Fibroblast of lung (primary cell): ENCODE measurements around the gene ADGRD1. TPM values are rescaled to one million over a fixed set of nuclear protein-coding genes. Genes with fewer than 3 reads are reported as not detected.

Experiments
- DNase-seq, 2 donors: peaks; one replicate each; pipeline versions ENCODE4 v3.0.0 to v3.0.0-alpha.2; 2010; ENCODE audit warnings: low read depth in 2 of 2
- H2AFZ ChIP-seq: 2 replicates; pipeline ENCODE4 v1.5.1; 2012; ENCODE audit warnings: low read length, control low read depth, inconsistent platforms
- H3K27ac ChIP-seq: 2 replicates; pipeline ENCODE4 v1.5.1; 2011; ENCODE audit warnings: low read length, control low read depth; ENCODE audit not compliant: insufficient read depth
- H3K27me3 ChIP-seq: 2 replicates; pipeline ENCODE4 v1.5.1; 2011; ENCODE audit warnings: mild to moderate bottlenecking, low read length; ENCODE audit not compliant: control insufficient read depth, insufficient read depth
- H3K36me3 ChIP-seq: 2 replicates; pipeline ENCODE4 v1.5.1; 2011; ENCODE audit warnings: low read length; ENCODE audit not compliant: control insufficient read depth, insufficient read depth
- H3K4me1 ChIP-seq: 2 replicates; pipeline ENCODE4 v1.5.1; 2011; ENCODE audit warnings: low read length; ENCODE audit not compliant: control insufficient read depth, insufficient read depth; ENCODE audit errors: extremely low read depth
- H3K4me2 ChIP-seq: 2 replicates; pipeline ENCODE4 v1.5.1; 2011; ENCODE audit warnings: low read length, control low read depth; ENCODE audit not compliant: insufficient read depth; ENCODE audit errors: extremely low read depth
- H3K4me3 ChIP-seq, 4 experiments: fragments of 200-600 bp in 1 of 4; sonication (generic) in 1 of 4; replicated peaks in 1 of 4; 2 replicates each; pipeline ENCODE4 v1.5.1; 2011 to 2016; ENCODE audit warnings: low read length in 4 of 4, low read depth in 3 of 4, mild to moderate bottlenecking in 3 of 4, control low read depth in 2 of 4, inconsistent platforms in 1 of 4, mixed read lengths in 1 of 4; ENCODE audit not compliant: insufficient read depth in 1 of 4; ENCODE audit errors: control extremely low read depth in 1 of 4
- H3K79me2 ChIP-seq: 2 replicates; pipeline ENCODE4 v1.5.1; 2012; ENCODE audit warnings: mild to moderate bottlenecking, low read length, inconsistent platforms; ENCODE audit not compliant: control insufficient read depth, insufficient read depth
- H3K9ac ChIP-seq: 2 replicates; pipeline ENCODE4 v1.5.1; 2011; ENCODE audit warnings: mild to moderate bottlenecking, low read length, control low read depth; ENCODE audit not compliant: insufficient read depth
- H3K9me3 ChIP-seq: 2 replicates; pipeline ENCODE4 v1.5.1; 2012; ENCODE audit warnings: low read depth, low read length; ENCODE audit not compliant: control insufficient read depth, insufficient read depth
- H4K20me1 ChIP-seq: 2 replicates; pipeline ENCODE4 v1.5.1; 2011; ENCODE audit warnings: low read length; ENCODE audit not compliant: control insufficient read depth, insufficient read depth; ENCODE audit errors: extremely low read depth
- EZH2 ChIP-seq: IDR thresholded peaks from 2 replicates; pipeline ENCODE4 v1.5.1; 2012; ENCODE audit warnings: low read length, control low read depth, mild to moderate bottlenecking; ENCODE audit errors: missing control alignments
- polyA plus RNA-seq, 2 donors: library from polyadenylated mRNA; depleted of rRNA in 1 of 2; stranded (reverse) in 1 of 2; unstranded in 1 of 2; fragments of >200 nt; gene quantifications; 2 replicates each; pipeline ENCODE4 v1.2.1, GENCODE V29; 2011 to 2012; ENCODE audit warnings: missing spikeins in 1 of 2
- total RNA-seq: library from RNA; depleted of rRNA; stranded (reverse); fragments of >200 nt; gene quantifications from 2 replicates; pipeline ENCODE4 v1.2.1, GENCODE V29; 2014
- TF ChIP-seq, protein P1 (sequence below), 2 donors: IDR thresholded peaks in 1 of 2; conservative IDR thresholded peaks in 1 of 2; 1 replicate in 1 of 2; 2 replicates in 1 of 2; pipeline ENCODE4 v1.5.1; 2011 to 2012; ENCODE audit warnings: low read length in 2 of 2, control low read depth in 1 of 2, inconsistent platforms in 1 of 2, low read depth in 1 of 2, mild to moderate bottlenecking in 1 of 2

Gene ADGRD1
- total and polyA plus RNA-seq, 2 donors (not counting 1 experiment from before 2014, with no cell fraction given) = 7.3 to 11.6 TPM

DNA sequence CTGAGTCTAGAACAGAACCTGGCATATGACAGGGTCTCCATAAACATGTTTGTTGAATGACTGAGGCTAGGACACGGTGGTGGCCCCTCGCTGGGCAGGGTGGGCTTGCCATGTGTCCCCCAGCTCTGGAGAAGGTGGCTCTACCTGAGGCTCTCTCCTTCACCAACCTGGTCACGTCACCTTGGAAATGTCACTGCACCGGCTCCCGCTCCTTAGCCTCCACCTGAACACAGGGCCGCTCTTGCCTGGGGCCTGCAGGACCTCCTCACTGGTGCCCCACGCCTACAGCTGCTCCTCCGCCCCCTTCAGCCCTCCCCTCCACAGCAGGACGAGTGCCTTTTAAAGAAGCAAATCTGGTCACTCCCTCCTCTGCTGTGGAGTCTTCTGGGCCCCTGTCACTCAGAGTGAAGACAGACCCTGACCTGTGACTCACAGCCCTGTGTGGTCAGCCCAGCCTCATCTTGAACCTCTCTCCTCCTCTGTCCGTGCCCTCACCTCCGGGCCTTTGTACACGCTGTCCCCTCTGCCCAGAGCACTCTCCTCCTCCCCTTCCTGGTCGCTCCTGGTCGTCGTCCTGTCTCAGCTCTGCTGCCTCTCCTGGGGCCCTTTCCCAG is 81.0 kb downstream of the ADGRD1 start:
- TF ChIP-seq, protein P1, sequence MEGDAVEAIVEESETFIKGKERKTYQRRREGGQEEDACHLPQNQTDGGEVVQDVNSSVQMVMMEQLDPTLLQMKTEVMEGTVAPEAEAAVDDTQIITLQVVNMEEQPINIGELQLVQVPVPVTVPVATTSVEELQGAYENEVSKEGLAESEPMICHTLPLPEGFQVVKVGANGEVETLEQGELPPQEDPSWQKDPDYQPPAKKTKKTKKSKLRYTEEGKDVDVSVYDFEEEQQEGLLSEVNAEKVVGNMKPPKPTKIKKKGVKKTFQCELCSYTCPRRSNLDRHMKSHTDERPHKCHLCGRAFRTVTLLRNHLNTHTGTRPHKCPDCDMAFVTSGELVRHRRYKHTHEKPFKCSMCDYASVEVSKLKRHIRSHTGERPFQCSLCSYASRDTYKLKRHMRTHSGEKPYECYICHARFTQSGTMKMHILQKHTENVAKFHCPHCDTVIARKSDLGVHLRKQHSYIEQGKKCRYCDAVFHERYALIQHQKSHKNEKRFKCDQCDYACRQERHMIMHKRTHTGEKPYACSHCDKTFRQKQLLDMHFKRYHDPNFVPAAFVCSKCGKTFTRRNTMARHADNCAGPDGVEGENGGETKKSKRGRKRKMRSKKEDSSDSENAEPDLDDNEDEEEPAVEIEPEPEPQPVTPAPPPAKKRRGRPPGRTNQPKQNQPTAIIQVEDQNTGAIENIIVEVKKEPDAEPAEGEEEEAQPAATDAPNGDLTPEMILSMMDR (conservative IDR thresholded peaks at IDR 0.05 in 1 of 2, IDR thresholded peaks at IDR 0.05 in 1 of 2; ENCODE audit: low read depth in 1 of 2, low read length in 2 of 2) = no peak
- TF ChIP-seq EZH2 = no peak
- Histone ChIP-seq H4K20me1 (no peaks in the 10 kb centered on the region), H3K79me2 (no peaks in the 10 kb centered on the region), H3K4me2 (no peak overlapping the region), H3K4me1 (no peaks in the 10 kb centered on the region), H3K9me3 (no peaks in the 10 kb centered on the region), H2AFZ (no peak overlapping the region), H3K9ac (no peak overlapping the region), H3K36me3 (no peaks in the 10 kb centered on the region), H3K27ac (no peak overlapping the region), H3K4me3 (no peak overlapping the region), H3K27me3 (no peaks in the 10 kb centered on the region)
- no peak for DNase-seq

DNA sequence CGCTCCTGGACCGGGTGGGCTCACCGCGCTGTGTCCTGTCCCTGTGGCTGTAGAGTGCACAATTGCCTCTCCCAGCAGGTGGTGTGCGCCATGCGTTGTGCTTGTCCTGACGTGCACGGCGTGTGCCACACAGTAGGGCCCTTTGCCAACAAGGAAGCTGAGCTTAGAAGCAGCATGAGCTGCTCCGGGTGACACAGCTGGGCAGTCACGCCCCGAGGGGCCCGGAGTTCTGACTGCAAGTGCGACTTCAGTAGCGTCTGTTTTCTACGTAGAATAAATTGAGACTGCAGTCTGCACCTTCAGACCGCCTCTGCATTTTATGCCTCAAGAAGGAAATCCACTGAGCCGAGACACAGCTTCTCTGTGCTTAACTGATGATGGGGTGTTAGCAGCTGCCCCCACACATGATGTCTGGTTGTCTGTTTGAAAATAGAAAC is 81.6 kb downstream of the ADGRD1 start:
- TF ChIP-seq, protein P1 (conservative IDR thresholded peaks at IDR 0.05 in 1 of 2, IDR thresholded peaks at IDR 0.05 in 1 of 2; ENCODE audit: low read depth in 1 of 2, low read length in 2 of 2) = no peak
- TF ChIP-seq EZH2 = no peak
- H3K36me3 ChIP-seq = no peaks in the 10 kb centered on the region
- no peaks in the 10 kb centered on the region for H3K27me3 ChIP-seq
- H2AFZ ChIP-seq = no peak overlapping the region
- H3K79me2 ChIP-seq = no peaks in the 10 kb centered on the region
- no peaks in the 10 kb centered on the region for H3K4me1 ChIP-seq
- H3K9ac ChIP-seq = no peak overlapping the region
- no peak overlapping the region for H3K4me3 ChIP-seq
- DNase-seq = no peak
- no peak overlapping the region for H3K27ac ChIP-seq
- H3K4me2 ChIP-seq = no peak overlapping the region
- no peaks in the 10 kb centered on the region for H4K20me1 ChIP-seq
- no peaks in the 10 kb centered on the region for H3K9me3 ChIP-seq

DNA sequence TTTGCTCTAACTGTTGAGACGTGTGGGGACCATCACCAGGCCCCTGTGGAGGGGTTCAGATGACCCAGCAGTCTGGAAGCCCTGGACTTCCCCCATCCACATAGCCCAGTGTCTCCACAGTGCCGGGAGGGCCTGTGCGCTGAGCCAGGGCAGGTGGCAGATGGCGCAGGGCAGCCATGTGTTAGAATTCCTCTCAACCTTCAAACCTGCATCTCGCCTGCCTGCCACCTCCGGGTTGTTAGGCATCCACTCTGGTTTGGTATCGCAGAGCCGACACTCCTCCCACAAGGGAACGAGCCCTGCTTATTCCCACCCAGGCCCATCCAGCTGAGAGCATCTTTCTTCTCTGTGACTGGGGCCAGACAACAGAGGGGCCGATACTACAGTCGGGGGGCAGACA is 84.5 kb downstream of the ADGRD1 start:
- Histone ChIP-seq H3K4me1 (no peaks in the 10 kb centered on the region), H3K27me3 (no peaks in the 10 kb centered on the region), H3K9me3 (no peaks in the 10 kb centered on the region), H3K36me3 (no peaks in the 10 kb centered on the region), H3K79me2 (no peaks in the 10 kb centered on the region), H3K27ac (no peak overlapping the region), H3K4me2 (no peak overlapping the region), H3K4me3 (no peak overlapping the region), H2AFZ (no peak overlapping the region), H3K9ac (no peak overlapping the region), H4K20me1 (no peaks in the 10 kb centered on the region)
- TF ChIP-seq EZH2 = no peak
- no peak for DNase-seq
